T-helper 2 cell (primary cell): ENCODE measurements around the gene ATP5ME.
"Not testable (repeated sequence)": the region's sequence is repeated elsewhere in the genome, so short reads cannot be mapped to it uniquely, and the experiment has no call there.

Source experiments
- DNase-seq, 5 experiments: peaks; one replicate each; pipeline versions ENCODE4 v3.0.0 to v3.0.0-alpha.2; 2012 to 2022
- total RNA-seq, 2 donors: gene quantifications; one replicate each; lab custom pipeline; 2026; lab: John Stamatoyannopoulos, UW

Gene ATP5ME
- total RNA-seq = 20.3 to 27.1 reads per million in 2 donors

DNA sequence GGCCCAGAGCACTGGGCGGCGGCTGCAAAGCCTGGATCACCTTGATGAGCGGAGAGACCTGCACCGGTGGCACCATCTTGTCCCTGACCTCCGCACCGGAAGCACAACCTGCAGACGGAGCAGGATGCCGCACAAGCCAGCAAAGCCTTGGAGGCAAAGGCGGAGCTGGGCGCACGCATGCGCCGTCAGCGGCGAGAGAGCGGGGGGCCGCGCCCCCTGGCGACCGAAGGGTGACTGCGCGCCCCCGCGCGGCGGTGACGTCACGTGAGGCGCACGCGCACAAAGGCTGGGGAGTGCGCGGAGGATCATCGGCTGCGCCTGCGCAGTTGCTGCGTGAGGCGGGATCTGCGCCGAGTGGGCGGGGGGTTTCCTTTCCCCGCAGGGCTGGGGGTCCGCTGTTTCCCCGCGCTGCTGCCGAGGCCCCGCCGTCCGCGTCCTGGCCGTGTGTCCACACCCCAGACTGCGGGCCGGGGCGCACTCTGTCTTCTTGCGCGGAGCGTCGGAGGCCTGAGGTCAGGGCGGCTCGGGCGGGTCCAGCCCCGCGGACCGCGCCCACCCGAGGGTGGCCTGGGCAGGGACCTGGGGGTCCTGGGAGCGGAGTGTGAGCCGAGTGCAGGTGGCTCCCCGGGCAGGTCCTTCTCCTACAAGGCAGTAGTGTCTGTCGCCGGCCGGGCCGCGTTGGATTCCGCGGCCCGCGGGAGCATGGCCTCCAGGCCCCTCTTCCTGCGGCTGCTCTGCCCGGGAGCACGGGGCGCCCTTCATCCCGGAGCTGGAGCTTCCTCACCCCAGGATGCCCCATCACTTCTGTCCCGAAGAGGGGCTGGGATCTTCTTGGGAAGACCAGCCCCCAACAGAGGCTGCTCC is at the start of gene ATP5ME, which contains the start of gene MYL5:
ATP5ME (minus strand) TSS at position 105 of the 864 bp plus-strand sequence; CDS start at position 76, 29 bp downstream.
MYL5 (plus strand) TSS at position 371 of the 864 bp plus-strand sequence. CDS start 3,485 bp downstream, outside the sequence.
- peak; percentile 94 to 98 (median 97) for DNase-seq

DNA sequence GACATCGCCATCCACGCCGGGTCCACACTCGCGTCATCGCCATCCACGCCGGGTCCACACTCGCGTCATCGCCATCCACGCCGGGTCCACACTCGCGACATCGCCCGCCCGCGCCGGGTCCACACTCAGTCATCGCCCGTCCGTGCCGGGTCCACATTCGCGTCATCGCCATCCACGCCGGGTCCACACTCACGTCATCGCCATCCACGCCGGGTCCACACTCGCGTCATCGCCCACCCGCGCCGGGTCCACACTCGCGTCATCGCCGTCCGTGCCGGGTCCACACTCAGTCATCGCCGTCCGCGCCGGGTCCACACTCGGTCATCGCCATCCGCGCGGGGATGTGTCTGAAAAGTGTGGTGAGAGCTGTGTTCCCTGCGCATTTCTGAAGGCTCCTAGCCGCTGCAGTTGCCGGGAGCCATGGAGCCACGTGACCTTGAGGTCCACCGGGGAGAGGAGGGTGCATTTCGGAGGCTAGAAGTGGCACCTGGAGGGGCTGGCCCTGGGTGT is 48.8 kb upstream of the ATP5ME start:
- DNase-seq = no peak

DNA sequence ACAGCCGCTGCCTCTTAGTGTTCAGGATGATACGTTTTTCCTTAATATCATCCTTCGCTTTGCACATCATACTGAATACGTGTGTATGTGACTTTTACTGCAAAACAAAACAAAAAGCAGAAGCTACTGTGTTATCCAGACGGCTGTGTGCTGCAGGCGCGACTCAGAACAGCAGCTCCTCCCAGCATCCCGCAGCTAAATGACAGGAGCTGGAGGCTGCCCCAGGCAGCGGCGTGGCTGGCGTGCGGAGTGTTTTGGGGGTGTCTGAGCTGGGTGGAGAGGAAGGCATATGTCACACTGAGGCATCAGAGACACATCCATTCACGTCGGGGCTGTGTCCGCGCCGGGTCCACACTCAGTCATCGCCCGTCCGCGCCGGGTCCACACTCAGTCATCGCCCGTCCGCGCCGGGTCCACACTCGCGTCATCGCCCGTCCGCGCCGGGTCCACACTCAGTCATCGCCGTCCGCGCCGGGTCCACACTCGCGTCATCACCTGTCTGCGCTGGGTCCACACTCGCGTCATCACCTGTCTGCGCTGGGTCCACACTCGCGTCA is 48.2 kb upstream of the ATP5ME start:
- no peak for DNase-seq

DNA sequence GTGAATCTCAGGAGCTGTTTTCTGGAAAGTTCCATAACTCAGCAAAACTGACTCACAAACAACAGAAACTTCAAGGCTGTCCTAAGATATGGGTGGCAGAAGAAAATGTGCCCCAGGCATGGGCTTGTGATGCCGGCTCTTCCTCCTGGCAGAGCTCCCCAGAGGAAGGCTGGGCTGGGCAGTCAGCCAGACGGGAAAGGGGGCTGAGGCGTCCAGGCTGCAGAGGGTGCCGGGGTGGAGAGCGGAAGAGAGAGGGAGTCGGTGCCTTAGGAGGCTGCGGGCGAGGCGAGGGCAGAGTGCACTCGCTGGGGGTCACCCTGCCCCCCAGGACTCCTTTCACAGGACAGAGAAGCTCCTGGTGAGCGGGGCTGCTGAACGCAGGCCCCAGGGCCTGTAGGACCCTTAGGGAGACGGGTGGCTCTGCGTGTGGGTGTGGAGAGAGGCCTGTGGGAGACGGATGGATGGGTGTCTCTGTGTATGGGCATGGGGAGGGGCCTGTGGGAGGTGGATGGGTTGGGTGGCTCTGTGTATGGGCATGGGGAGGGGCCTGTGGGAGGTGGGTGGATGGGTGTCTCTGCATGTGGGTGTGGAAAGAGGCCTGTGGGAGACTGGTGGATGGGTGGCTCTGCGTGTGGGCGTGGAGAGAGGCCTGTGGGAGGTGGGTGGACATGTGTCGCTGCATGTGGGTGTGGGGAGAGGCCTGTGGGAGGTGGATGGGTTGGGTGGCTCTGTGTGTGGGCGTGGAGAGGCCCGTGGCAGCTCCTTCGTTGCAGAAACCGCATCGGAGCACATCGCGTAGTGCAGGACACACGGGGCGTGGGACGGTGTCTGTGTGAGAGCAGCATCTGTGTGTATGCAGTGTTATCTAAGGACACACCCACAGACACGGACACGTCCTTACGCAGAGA is 47.4 kb upstream of the ATP5ME start:
- no peak for DNase-seq

DNA sequence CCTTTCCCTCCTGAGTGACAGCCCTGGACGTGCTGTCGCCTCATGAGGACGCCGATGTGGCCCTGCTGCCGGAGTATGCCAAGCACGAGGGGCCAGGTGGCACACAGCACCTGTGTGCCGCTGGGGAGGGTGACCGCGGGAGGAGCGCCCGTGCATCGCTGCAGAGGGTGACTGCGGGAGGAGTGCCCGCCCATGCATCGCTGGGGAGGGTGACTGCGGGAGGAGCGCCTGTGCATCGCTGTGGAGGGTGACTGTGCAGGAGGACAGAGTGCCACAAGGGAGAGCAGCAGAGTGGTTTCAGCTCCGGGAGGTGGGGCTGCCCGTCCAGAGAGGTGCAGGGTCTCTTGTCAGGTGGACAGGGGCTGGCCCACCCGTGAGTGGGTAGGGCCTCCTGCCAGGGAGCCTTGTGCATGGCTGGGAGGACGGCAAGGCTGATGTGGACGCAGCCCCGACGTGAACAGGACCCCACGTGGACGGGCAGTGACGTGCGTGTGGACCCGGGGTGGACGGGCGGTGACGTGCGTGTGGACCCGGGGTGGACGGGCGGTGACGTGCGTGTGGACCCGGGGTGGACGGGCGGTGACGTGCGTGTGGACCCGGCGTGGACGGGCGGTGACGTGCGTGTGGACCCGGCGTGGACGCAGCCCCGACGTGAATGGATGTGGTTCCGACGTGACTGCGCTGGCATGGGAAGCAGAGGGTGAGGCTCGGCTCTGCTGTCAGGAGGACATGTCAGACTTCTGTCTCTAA is 46.2 kb upstream of the ATP5ME start:
- no peak for DNase-seq

GRCh38 chr4:718460-718859 is 44.4 kb upstream of the ATP5ME start:
- no peak for DNase-seq

GRCh38 chr4:717601-718320 is 43.7 kb upstream of the ATP5ME start:
- DNase-seq = no peak

- DNase-seq = no peak
Observed at GRCh38 chr4:714087-714486, 40.0 kb upstream of the ATP5ME start.

- DNase-seq = no peak
Observed at GRCh38 chr4:712916-713632, 39.0 kb upstream of the ATP5ME start.

DNA sequence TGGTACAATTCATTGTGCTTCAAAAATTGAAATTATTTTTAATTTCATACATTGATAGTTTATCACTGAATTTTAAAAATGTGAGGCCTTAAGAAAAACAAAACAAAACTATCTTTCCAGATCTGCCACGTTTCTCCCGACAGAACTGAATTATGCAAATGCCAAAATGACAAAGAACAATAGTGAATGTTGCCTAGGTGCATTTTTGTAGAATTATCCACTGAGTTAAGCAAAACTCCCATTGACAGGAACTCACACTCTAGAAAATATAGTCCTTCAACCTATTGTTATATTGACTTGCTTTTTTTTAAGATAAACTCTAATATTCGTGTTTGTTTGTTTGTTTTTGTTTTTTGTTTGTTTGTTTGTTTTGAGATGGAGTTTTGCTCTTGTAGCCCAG is 38.0 kb upstream of the ATP5ME start:
- DNase-seq = no peak

DNA sequence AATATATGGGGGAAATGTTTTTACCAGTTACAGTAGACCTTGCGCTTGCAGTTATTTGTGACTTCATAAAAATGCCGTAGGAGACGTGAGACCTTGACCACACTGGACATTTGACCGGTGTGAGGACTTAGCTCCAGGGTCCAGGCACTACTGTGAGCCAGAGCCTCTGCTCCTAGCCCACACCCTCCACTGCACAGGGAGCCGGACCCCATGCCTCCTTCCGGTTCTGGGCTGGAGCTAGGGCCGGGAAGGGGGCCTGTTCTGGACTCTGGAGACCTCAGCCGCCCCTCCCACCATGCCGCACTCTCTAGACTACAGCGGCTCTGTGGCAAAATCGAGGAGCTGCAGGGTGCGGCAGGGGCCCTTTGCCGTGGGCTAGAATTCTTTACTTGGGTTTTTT is 36.8 kb upstream of the ATP5ME start:
- DNase-seq = no peak

DNA sequence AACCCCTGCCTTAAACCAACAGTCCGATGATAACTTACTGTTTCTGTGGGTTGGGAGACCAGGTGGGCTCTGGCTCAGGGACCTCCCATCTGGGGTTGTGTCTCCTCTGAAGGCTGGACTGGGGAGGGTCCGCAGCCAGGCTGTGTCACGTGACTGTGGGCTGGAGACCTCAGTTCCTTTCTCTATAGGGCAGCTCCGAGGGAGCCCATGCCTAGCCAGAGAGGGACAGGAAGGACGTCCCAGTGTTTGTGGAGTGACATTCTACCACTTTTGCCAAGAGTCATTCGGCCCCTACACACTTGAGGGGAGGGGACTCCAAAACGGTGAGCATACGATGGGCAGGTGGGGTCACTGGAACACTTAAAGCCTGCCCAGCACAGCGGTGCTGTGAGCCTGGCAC is 36.0 kb upstream of the ATP5ME start:
- DNase-seq = no peak

DNA sequence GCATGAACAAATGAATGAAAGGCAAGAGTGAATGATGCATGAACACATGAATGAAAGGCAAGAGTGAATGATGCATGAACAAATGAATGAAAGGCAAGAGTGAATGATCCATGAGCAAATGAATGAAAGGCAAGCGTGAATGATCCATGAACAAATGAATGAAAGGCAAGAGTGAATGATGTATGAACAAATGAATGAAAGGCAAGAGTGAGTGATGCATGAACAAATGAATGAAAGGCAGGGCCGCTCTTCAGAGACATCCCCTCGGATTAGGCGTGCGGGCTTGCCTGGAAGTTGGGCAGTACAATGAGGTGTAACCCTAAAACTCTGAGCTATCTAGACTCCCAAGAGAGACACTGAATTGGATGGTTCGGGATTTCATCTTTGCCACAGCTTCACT is 35.3 kb upstream of the ATP5ME start:
- DNase-seq = no peak

- no peak for DNase-seq
Observed at GRCh38 chr4:708631-708933, 34.5 kb upstream of the ATP5ME start.

- no peak for DNase-seq
Observed at GRCh38 chr4:707929-708630, 34.0 kb upstream of the ATP5ME start.

- DNase-seq = no peak
Observed at GRCh38 chr4:706834-707598, 32.9 kb upstream of the ATP5ME start.

DNA sequence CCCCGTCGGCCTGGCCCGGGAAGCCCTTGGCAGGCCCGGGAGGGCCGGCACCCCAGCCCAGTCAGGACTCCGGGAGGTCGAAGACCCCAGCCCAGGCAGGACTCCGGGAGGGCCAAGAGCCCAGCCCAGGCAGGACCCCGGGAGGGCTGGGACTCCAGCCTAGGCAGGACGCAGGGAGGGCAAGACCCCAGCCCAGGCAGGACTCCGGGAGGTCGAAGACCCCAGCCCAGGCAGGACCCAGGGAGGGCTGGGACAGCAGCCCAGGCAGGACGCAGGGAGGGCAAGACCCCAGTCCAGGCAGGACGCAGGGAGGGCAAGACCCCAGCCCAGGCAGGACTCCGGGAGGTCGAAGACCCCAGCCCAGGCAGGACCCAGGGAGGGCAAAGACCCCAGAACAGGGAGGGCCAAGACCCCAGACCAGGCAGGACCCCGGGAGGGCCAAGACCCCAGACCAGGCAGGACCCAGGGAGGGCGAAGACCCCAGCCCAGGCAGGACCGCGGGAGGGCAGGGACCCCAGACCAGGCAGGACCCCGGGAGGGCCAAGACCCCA is 32.1 kb upstream of the ATP5ME start:
- DNase-seq = not testable (repeated sequence)

DNA sequence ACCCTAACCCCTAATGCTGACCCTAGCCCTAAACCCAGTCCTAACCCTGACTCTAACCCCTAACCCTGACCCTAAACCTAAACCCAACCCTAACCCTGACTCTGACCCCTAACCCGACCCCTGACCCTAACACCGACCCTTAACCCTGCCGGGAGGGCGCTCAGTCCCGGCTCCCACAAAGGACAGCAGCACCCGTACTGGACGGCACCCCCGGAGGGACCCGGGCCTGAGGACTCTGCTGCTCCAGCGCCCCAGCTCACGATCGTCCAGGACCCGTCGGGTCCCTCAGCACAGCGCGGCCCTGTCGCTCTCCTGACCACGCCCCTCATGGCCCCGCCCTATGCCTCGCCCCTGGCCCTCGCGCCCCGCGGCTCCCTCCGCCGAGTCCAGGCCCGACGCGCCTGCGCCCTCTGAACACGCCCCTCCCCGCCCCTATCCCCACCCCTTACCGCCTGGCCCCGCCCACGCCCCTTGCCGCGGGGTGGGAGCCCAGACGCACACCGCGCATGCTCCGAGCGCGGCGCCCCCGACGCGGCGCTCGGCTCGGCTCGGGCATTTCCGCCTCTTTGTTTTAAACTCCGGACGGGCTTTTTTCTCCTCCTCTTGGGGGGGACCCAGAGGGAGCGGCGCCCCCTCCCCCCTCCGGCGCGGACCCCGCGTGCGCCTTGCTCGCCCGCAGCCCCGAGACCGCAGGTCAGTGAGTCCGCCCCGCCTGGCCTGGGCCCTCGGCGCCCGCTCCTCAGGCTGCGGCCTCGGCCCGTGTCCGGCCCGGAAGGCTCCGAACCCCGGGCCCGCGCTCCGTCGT is 31.4 kb upstream of the ATP5ME start, which contains the start of gene PCGF3:
PCGF3 (plus strand) TSS at position 555 of the 805 bp plus-strand sequence. CDS start 27,849 bp downstream, outside the sequence.
- DNase-seq = peak; percentile 86 to 98 (median 96)
